GM21423 (cell line): ENCODE data around the gene PPP6R3.
"Not testable (repeated sequence)": the region's sequence is repeated elsewhere in the genome, so short reads cannot be mapped to it uniquely, and the experiment has no call there.

Source experiments
- ATAC-seq: cut with Tn5 transposase; IDR thresholded peaks from one replicate; pipeline ENCODE4 v1.9.1; 2021; ENCODE audit warnings: mild to moderate bottlenecking, moderate library complexity; ENCODE audit not compliant: unreplicated experiment

PPP6R3 gene

GRCh38 chr11:68454767-68455166 is 5.8 kb upstream of the PPP6R3 start:
- no peak for ATAC-seq

GRCh38 chr11:68455485-68455884 is 5.1 kb upstream of the PPP6R3 start:
- no peak for ATAC-seq

GRCh38 chr11:68457216-68457897 is 3.2 kb upstream of the PPP6R3 start:
- ATAC-seq, result no peak

GRCh38 chr11:68457898-68458249 is 2.7 kb upstream of the PPP6R3 start:
- ATAC-seq, result no peak

DNA sequence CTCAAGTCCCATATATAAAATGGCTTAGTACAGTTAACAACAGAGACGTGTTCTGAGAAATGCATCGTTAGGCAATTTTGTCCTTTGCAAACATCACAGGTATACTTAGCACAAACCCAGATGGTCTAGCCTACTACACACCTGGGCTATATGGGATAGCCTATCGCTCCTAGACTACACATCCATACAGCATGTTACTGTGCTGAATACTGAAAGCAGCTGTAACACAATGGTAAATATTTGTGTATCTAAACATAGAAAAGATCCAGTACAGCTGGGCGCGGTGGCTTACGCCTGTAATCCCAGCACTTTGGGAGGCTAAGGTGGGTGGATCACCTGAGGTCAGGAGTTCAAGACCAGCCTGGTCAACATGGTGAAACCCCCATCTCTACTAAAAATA is 2.2 kb upstream of the PPP6R3 start:
- not testable (repeated sequence) for ATAC-seq

DNA sequence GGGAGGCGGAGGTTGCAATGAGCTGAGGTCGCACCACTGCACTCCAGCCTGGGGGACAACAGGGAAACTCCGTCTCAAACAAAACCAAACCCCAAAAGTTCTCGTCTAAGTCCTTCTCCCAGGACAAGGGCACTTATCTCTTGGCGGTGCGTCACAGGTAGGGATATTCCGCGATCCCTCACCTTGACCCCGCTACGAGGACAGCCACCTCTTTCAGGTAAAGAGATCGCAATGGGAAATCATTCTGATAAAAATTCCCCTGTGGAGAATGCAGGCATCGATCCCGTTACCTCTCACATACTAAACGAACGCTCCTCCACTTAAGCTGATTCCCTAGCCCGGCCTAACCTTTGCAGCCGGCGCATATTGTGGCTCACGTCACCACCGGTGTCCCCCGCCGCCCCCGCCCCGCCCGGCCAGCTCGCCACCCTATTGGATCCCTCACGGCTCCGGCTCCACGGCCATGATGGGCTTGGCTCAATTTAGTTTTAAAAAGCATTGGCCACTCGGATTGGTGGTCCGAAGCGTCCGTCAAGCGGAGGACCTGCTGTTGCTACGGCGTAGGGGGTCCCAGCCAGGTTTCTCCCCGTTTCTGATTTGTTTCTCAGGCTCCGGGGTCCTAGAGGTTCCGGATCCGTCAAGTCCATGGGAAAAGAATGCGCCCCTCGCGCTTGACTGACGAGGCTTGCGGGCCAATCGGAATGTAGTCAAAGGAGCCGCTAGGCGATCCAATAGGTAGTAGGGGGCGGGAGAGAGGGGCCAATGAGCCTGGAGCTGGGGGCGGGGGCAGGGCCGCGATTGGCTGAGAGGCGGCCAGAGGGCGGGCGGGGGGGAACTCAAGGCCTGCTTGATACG is 439 bp upstream of the PPP6R3 start:
- peak; percentile 76 for ATAC-seq

GRCh38 chr11:68461575-68461917 is 994 bp downstream of the PPP6R3 start:
- ATAC-seq, result no peak

DNA sequence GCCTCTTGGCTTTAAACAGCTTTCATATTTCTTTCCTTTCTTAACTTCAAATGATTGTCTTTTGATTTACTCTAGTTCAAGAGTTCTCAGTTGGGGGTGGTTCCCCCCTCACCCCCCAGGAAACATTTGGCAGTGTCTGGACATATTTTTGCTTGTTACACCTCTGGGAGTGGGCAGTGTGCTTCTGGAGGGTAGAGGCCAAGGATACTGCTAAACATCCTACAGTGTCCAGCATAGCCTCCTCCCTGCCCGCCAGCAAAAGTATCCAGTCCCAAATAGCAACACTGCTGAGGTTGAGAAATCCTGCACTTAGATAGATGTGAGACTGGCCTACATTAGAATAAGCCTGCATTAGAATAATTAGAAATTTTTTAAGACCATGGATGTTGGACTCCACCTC is 3.2 kb downstream of the PPP6R3 start:
- no peak for ATAC-seq

- no peak for ATAC-seq
Observed at GRCh38 chr11:68467201-68467834, 6.8 kb downstream of the PPP6R3 start.

- no peak for ATAC-seq
Observed at GRCh38 chr11:68468217-68468828, 7.8 kb downstream of the PPP6R3 start.

DNA sequence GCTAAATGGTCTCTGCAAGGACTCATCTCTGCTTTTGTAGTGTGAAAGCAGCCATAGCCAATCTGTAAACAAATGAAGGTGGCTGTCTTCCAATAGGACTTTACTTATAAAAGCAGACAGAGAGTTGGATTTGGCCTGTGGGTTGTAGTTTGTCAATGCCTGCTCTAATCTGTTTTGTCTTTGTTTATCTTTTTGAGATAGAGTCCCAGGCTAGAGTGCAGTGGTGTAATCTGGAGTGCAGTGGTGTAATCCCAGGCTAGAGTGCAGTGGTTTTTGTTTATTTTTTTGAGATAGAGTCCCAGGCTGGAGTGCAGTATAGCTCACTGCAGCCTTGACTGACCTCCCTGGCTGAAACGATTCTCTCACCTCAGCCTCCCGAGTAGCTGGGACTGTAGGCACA is 8.6 kb downstream of the PPP6R3 start:
- no peak for ATAC-seq

- no peak for ATAC-seq
Observed at GRCh38 chr11:68469642-68470041, 9.1 kb downstream of the PPP6R3 start.

DNA sequence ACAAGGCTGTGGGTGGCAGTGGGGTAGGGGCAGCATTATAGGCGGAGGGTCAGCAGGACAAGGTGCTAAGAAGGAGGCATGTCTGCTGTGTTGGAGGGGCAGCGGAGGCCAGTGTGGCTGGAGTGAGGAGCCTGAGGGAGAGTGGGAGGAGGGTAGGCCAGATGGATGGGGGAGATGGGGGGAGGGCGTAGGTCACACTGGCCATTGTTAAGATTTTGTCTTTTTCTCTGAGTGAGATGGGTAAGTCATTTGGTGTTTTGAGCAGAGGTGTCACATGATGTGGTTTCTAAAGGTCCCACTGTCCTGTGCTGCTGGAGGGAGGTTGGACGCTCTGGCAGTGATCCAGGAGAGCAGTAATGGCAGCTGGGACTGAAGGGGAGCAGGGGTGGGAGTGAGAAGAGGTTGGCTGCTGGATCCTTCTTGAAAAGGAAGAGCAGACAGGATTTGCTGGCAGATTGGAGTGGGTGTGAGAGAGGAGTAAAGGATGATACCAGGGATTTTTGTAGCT is 9.8 kb downstream of the PPP6R3 start:
- ATAC-seq, result no peak

GRCh38 chr11:68471360-68472340 is 11.1 kb downstream of the PPP6R3 start:
- ATAC-seq, result no peak

DNA sequence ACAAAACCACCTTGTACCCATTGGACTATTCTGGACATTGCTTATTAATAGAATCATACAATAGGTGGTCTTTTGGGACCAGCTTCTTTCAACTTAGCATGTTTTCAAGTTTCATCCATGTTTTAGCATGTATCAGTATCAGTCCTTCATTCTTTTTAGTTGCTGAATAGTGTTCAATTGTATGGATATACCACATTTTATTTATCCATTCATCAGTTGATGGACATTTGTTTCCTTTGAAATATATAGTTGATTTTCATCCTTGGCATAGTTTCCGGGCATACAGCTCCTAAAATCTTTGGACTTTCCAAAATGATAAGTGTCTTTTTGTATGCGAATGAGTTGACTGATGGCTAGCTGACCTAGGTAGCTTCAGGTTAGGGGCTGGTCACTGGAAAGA is 12.2 kb downstream of the PPP6R3 start:
- ATAC-seq, result no peak

DNA sequence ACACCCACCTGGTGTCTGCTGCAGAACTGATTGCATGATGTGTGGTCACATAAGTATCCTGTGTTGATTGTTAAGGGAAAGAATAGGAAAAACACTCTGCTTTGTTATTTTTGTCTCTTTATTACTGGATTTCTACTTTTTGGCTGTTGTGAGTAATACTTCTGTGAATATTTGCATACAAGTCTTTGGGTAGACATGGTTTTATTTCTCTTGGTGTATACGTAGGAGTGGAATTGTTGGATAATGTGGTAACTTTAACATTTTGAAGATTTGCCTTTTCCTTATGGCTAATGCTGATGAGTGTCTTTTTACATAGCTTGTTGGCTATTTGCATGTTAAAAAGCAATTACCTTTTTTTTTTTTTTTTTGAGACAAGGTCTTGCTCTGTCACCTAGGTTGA is 13.1 kb downstream of the PPP6R3 start:
- no peak for ATAC-seq

GRCh38 chr11:68475626-68476025 is 15.1 kb downstream of the PPP6R3 start:
- not testable (repeated sequence) for ATAC-seq

GRCh38 chr11:68479390-68479789 is 18.8 kb downstream of the PPP6R3 start:
- ATAC-seq, result no peak

- ATAC-seq, result no peak
Observed at GRCh38 chr11:68480193-68480592, 19.6 kb downstream of the PPP6R3 start.

- ATAC-seq, result no peak
Observed at GRCh38 chr11:68480852-68481510, 20.4 kb downstream of the PPP6R3 start.
